Body of pancreas (tissue), 4 donors: Measurements from ENCODE around the gene PTPRJ.

Source experiments
- CTCF ChIP-seq, 7 experiments: fragments of 450-650 bp in 4 of 7; fragments of 200-600 bp in 3 of 7; sonication (generic) in 3 of 7; IDR thresholded peaks; one replicate each; pipeline ENCODE4 v1.5.1; 2016 to 2019; ENCODE audit warnings: antibody characterized with exemption in 7 of 7
- POLR2A ChIP-seq, 3 donors: fragments of 450-650 bp; IDR thresholded peaks; one replicate each; pipeline ENCODE4 v1.6.1; 2016; ENCODE audit warnings: antibody characterized with exemption in 3 of 3, mild to moderate bottlenecking in 2 of 3

DNA sequence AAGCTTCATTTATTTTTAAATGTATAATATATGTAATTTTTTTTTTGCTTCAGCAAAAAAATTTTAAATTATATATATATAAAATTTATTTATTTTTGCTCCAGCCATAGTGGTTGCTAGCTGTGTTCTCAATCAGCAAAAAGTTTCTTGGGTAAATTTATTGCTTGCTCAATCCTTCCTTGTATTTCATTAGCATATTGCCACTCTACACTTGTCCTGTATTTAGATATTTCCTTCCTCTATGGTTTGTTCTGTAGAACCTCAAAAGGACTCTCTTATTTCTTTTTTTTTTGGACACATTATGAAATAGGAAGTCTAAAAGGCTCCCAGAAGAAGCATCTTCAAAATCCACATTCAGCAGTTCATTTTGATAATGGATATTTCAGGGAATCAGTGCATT is 2.3 kb downstream of the PTPRJ start:
- no peak for TF ChIP-seq POLR2A (IDR thresholded peaks at IDR 0.05)
- TF ChIP-seq CTCF (IDR thresholded peaks at IDR 0.05), result no peak
